ENCODE measurements around the gene LRP11. TPM values are rescaled to one million over a fixed set of nuclear protein-coding genes. Genes with fewer than 3 reads are reported as not detected.

Gene LRP11
- total RNA-seq, 1 donor from 2014 or later: 3.7 TPM

DNA sequence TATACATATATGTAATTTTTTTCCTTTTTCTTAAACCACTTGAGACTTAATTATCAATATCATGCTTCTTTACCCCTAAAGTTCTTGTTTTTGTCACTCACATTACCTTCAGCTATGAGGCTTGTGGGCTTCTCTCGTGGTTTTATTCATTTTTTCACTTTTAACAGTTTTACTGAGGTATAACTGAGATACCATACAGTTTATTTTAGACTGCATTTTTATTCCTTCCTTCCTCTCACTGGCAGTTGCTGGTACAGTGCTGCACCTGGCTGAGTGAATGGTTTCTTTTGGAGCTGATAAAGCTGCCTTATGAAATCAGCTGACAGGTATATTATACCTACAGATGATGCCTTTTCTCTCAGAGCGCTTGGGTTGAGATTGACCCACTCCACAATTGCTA, 54.4 kb downstream of the LRP11 start:
- no peak for DNase-seq
- Mint-ChIP-seq H3K4me1 (peaks cover 14% of the 10 kb centered on the region), H3K36me3 (ENCODE audit: low read depth) (peaks cover 27% of the 10 kb centered on the region), H3K27ac (no peak overlapping the region), H3K9me3 (no peaks in the 10 kb centered on the region), H3K4me3 (no peak overlapping the region), H3K27me3 (no peaks in the 10 kb centered on the region)
- intact Hi-C loops (cut with micrococcal nuclease): no loop called here

DNA sequence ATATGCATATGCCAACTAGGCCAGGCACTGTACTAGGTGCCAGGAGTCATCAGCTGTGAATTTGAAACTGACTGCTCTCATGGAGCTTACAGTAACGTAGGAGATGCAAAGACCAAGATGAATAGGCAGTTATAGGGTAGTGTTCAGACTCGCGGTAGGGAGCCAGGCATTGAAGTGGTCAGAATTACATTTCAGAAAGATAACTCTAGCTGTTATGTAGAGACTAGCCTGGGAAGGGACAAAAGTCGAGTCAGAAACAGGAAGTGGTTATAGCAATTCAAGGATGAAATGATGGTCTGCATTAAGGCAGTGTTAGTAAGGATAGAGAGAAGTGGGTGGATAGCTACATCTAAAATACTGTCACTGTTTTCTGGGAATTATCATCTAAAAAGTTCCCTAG, 58.0 kb downstream of the LRP11 start:
- H3K9me3 Mint-ChIP-seq: no peaks in the 10 kb centered on the region
- intact Hi-C loops (cut with micrococcal nuclease): no loop called here
- peak; percentile 59 for DNase-seq
- no peaks in the 10 kb centered on the region for H3K27me3 Mint-ChIP-seq
- peak overlapping the region; percentile 62 for H3K27ac Mint-ChIP-seq
- no peak overlapping the region for H3K4me3 Mint-ChIP-seq
- H3K4me1 Mint-ChIP-seq: peaks cover 13% of the 10 kb centered on the region
- peaks cover 24% of the 10 kb centered on the region for H3K36me3 Mint-ChIP-seq (ENCODE audit: low read depth)

DNA sequence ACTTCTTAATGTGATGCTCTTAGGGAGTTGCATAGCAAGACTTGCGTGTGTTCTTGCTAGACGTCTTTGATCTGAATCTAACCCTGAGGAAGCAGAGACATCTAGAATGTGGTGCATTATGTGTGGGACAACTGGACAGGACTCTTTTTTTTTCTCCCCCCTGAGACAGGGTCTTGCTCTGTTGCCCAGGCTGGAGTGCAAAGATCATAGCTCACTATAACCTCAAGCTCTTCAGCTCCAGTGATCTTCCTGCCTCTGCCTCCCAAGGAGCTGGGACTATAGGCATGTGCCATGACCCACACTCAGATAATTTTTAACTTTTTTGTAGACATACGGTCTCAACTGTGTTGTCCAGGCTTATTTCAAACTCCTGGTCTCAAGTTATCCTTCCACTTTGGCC, 80.6 kb downstream of the LRP11 start:
- H3K4me1 Mint-ChIP-seq: no peaks in the 10 kb centered on the region
- H3K36me3 Mint-ChIP-seq (ENCODE audit: low read depth): peaks cover 24% of the 10 kb centered on the region
- intact Hi-C loops (cut with micrococcal nuclease): no loop called here
- no peaks in the 10 kb centered on the region for H3K27me3 Mint-ChIP-seq
- no peak overlapping the region for H3K4me3 Mint-ChIP-seq
- no peak overlapping the region for H3K27ac Mint-ChIP-seq
- no peaks in the 10 kb centered on the region for H3K9me3 Mint-ChIP-seq
- no peak for DNase-seq

DNA sequence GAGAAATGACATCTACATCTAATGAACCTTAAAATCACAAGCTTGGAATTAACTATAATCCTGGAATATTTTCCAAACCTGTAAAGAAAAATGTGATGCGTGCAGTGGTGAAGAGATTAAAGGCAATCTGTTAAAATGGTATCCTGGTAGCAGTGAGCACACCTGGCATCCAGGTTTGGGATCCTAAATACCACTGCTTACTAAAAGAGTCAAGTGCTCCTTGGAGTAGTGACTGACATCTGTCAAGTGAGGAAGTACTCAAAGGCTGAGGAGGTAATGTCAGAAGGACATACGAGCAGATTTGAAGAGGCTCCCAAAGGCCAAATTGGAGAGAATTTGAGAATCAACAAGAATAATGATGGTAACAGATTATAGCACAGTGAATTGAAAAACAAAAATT, 81.8 kb downstream of the LRP11 start:
- Mint-ChIP-seq H3K4me1 (no peaks in the 10 kb centered on the region), H3K27me3 (no peaks in the 10 kb centered on the region), H3K9me3 (no peaks in the 10 kb centered on the region), H3K27ac (no peak overlapping the region), H3K36me3 (ENCODE audit: low read depth) (peaks cover 21% of the 10 kb centered on the region), H3K4me3 (no peak overlapping the region)
- DNase-seq: no peak
- intact Hi-C loops (cut with micrococcal nuclease): no loop called here

DNA sequence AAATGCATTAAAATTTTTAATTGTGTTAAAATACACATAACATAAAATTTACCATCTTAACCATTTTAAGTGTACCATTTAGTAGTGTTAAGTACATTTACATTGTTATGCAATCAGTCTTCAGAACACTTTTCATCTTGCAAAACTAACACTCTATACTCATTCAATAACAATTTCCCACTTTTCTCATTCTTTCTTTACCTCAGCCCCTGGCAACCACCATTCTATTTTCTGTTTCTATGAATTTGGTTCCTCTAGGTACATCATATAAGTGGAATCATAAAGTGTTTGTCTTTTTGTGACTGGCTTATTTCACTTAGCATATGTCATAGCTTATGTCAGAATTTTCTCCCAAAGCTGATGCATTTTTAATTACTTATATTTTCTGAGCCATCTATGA, 82.4 kb downstream of the LRP11 start:
- Mint-ChIP-seq H3K36me3 (ENCODE audit: low read depth) (peaks cover 21% of the 10 kb centered on the region), H3K4me1 (no peaks in the 10 kb centered on the region), H3K4me3 (no peak overlapping the region), H3K9me3 (no peaks in the 10 kb centered on the region), H3K27me3 (no peaks in the 10 kb centered on the region), H3K27ac (no peak overlapping the region)
- DNase-seq: no peak
- intact Hi-C loops (cut with micrococcal nuclease): no loop called here

DNA sequence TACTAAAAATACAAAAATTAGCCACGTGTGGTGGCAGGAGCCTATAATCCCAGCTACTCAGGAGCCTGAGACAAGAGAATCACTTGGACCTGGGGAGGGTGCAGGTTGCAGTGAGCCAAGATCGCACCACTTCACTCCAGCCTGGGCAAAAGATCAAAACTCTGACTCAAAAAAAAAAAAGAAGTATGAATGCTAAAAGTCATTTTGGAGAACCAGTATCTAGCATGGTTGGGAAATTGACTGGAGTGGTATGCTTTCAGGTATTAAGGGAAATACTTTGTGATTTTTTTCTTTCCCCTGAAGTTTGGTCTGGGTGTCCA, 84.6 kb downstream of the LRP11 start:
- no peak for DNase-seq
- no peaks in the 10 kb centered on the region for H3K9me3 Mint-ChIP-seq
- H3K4me1 Mint-ChIP-seq: no peaks in the 10 kb centered on the region
- intact Hi-C loops (cut with micrococcal nuclease): no loop called here
- no peak overlapping the region for H3K4me3 Mint-ChIP-seq
- no peaks in the 10 kb centered on the region for H3K27me3 Mint-ChIP-seq
- peaks cover 26% of the 10 kb centered on the region for H3K36me3 Mint-ChIP-seq (ENCODE audit: low read depth)
- no peak overlapping the region for H3K27ac Mint-ChIP-seq

DNA sequence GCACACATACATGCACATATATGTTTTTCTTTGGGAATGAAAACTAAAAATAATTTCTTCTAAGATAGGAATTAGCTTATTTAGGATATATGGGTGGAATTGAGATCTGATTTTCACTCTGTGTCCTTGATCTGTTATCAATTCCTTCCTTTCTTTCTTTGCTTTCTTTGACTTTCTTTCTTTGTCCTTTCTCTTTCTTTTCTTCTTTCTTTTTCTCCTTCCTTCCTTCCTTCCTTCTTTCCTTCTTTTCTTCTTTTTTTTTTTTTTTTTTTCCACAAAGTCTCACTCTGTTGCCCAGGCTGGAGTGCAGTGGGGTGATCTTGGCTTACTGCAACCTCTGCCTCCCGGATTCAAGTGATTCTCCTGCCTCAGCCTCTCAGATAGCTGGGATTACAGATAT, 86.5 kb downstream of the LRP11 start:
- intact Hi-C loops (cut with micrococcal nuclease): no loop called here
- no peaks in the 10 kb centered on the region for H3K27me3 Mint-ChIP-seq
- no peak for DNase-seq

DNA sequence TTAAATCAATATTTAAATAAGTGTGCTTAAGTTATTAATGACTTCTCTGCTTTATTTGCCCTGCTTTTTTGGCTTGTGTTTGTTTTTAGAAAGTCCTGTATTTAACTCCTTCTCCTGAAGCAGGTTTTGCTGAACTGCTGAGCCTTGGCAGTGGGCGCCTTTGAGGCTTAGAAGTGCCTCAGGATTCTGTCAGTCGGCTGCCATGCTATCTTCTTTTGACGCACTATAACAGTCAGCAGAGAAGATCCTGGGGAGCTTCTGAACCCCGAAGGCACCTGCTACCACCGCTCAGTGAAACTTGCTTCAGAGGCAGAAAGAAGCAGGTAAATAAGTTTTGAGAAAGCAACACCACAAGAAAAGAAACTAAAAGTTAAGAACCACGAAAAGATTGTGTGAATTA, 92.2 kb downstream of the LRP11 start:
- peaks cover 41% of the 10 kb centered on the region for H3K36me3 Mint-ChIP-seq (ENCODE audit: low read depth)

More for the DNA sequence above, 86.5 kb downstream of the LRP11 start:
- peaks cover 22% of the 10 kb centered on the region for H3K36me3 Mint-ChIP-seq (ENCODE audit: low read depth)
- no peaks in the 10 kb centered on the region for H3K9me3 Mint-ChIP-seq
- H3K4me3 Mint-ChIP-seq: no peak overlapping the region
- H3K27ac Mint-ChIP-seq: no peak overlapping the region
- H3K4me1 Mint-ChIP-seq: no peaks in the 10 kb centered on the region

DNA sequence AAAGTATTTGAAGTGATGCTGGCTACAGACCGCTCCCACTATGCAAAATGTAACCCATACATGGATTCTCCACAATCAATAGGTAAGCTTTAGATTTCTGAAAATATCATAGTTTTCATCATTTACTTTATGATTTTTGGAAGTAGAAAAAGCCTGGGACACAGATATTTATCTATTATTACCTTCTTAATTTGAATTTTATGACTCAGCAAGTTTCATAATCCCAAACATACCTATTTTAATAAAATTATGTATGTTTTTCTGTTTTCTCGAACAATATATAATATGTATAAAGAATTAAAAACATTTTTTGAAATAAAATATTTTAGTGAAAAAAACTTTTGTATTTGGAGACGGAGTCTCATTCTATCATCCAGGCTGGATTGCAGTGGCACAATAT, 93.0 kb downstream of the LRP11 start:
- Mint-ChIP-seq H3K9me3 (peaks cover 5% of the 10 kb centered on the region), H3K4me1 (peaks cover 13% of the 10 kb centered on the region), H3K36me3 (ENCODE audit: low read depth) (peaks cover 48% of the 10 kb centered on the region), H3K27me3 (no peaks in the 10 kb centered on the region), H3K27ac (no peak overlapping the region), H3K4me3 (no peak overlapping the region)
- no peak for DNase-seq
- intact Hi-C loops (cut with micrococcal nuclease): no loop called here

More for the DNA sequence above, 92.2 kb downstream of the LRP11 start:
- intact Hi-C loops (cut with micrococcal nuclease): no loop called here
- DNase-seq: no peak
- H3K4me1 Mint-ChIP-seq: peaks cover 10% of the 10 kb centered on the region
- H3K9me3 Mint-ChIP-seq: no peaks in the 10 kb centered on the region
- no peak overlapping the region for H3K4me3 Mint-ChIP-seq
- no peaks in the 10 kb centered on the region for H3K27me3 Mint-ChIP-seq
- no peak overlapping the region for H3K27ac Mint-ChIP-seq

DNA sequence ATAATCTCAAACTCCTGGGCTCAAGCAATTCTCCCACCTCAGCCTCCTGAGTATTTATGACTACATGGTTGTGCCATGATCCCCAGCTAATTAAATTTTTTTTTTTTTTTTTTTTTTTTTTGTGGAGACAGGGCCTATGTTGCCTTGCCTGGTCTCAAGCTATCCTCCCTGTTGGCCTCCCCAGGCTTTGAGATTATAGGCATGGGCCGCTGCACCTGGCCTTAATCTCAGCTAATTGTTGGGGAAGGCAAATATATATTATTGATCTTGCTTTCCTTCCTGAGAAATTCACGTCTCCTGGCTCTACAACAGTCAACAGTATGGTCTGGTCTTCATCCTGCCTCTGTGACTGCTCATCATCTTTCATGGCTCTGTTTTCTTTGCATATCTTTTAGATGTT, 94.5 kb downstream of the LRP11 start:
- H3K4me3 Mint-ChIP-seq: no peak overlapping the region
- no peak for DNase-seq
- peaks cover 48% of the 10 kb centered on the region for H3K36me3 Mint-ChIP-seq (ENCODE audit: low read depth)
- peaks cover 8% of the 10 kb centered on the region for H3K9me3 Mint-ChIP-seq
- no peak overlapping the region for H3K27ac Mint-ChIP-seq
- H3K27me3 Mint-ChIP-seq: no peaks in the 10 kb centered on the region
- intact Hi-C loops (cut with micrococcal nuclease): no loop called here
- H3K4me1 Mint-ChIP-seq: peaks cover 13% of the 10 kb centered on the region

Other genes with a start within 250 kb of the LRP11 start
- 18.9 and 23.0 TPM in 2 replicates for gene KATNA1, start 215.6 kb downstream of the LRP11 start, total RNA-seq
- gene LATS1, start 146.3 kb downstream of the LRP11 start, total RNA-seq: 31.8 and 33.7 TPM in 2 replicates
- gene NUP43, start 117.8 kb downstream of the LRP11 start, total RNA-seq: 78.9 and 93.7 TPM in 2 replicates
- gene PCMT1, start 114.6 kb downstream of the LRP11 start, total RNA-seq: 98.0 and 101 TPM in 2 replicates
- not detected in 2 replicates for gene RAET1E, start 33.8 kb upstream of the LRP11 start, total RNA-seq
- not detected in 2 replicates for gene RAET1G, start 58.8 kb upstream of the LRP11 start, total RNA-seq
- 0.40 and 0.47 TPM in 2 replicates for gene ULBP2, start 77.7 kb upstream of the LRP11 start, total RNA-seq
- gene ULBP1, start 99.6 kb upstream of the LRP11 start, total RNA-seq: 0.49 and 0.76 TPM in 2 replicates
- not detected in 2 replicates for gene RAET1L, start 161.2 kb upstream of the LRP11 start, total RNA-seq
- gene ULBP3, start 204.8 kb upstream of the LRP11 start, total RNA-seq: 0.47 and 0.57 TPM in 2 replicates

All from activated CD4-positive, alpha-beta T cell treated with anti-CD3 and anti-CD28 coated beads, Interleukin-2, amount 10 ng/mL, durations not matched to agents 24 days and 14 days (primary cell).